K562 (cell line): ENCODE results near the gene NRG2. TPM values are rescaled to one million over a fixed set of nuclear protein-coding genes. Genes with fewer than 3 reads are reported as not detected.

ENCODE experiments used
- ESRRA ChIP-seq: fragments of 450-650 bp; IDR thresholded peaks from 2 replicates; pipeline ENCODE4 v1.6.1; 2014; ENCODE audit warnings: low read depth, mild to moderate bottlenecking, moderate library complexity, borderline replicate concordance
- FOXA1 ChIP-seq: fragments of 450-650 bp; IDR thresholded peaks from 2 replicates; pipeline ENCODE4 v1.6.1; 2016; ENCODE audit warnings: mild to moderate bottlenecking, borderline replicate concordance
- GABPB1 ChIP-seq: sonication (generic); formaldehyde crosslinking; IDR thresholded peaks from 2 replicates; pipeline ENCODE4 v1.8.0; 2022; ENCODE audit warnings: mild to moderate bottlenecking, missing genetic modification reagents
- JUND ChIP-seq, 2 experiments: IDR thresholded peaks; 2 replicates in 1 of 2; 3 replicates in 1 of 2; pipeline ENCODE4 v1.6.1; 2011; ENCODE audit warnings: borderline replicate concordance in 2 of 2, low read depth in 2 of 2, low read length in 2 of 2, improper control_type of control experiment in 1 of 2, missing biosample characterization in 1 of 2, missing genetic modification characterization in 1 of 2, missing genetic modification reagents in 1 of 2
- MYNN ChIP-seq, 2 experiments: sonication (generic); formaldehyde crosslinking in 1 of 2; IDR thresholded peaks; 2 replicates each; pipeline versions ENCODE4 v1.5.0 to v1.6.1; 2016 to 2020; ENCODE audit warnings: antibody characterized with exemption in 1 of 2, missing genetic modification reagents in 1 of 2
- RCOR1 ChIP-seq, 2 experiments: IDR thresholded peaks; 2 replicates each; pipeline ENCODE4 v1.6.1; 2012; ENCODE audit warnings: low read depth in 2 of 2, low read length in 2 of 2, borderline replicate concordance in 1 of 2, improper control_type of control experiment in 1 of 2
- REST ChIP-seq, 2 experiments: fragments of 450-650 bp; formaldehyde crosslinking in 1 of 2; IDR thresholded peaks; 2 replicates each; pipeline versions ENCODE4 v1.4.0 to v1.6.1; 2014 to 2020; ENCODE audit warnings: mild to moderate bottlenecking in 2 of 2, borderline replicate concordance in 1 of 2, low read depth in 1 of 2
- TFAP4 ChIP-seq: sonication (generic); formaldehyde crosslinking; IDR thresholded peaks from 2 replicates; pipeline ENCODE4 v1.8.0; 2022; ENCODE audit warnings: missing genetic modification reagents, mild to moderate bottlenecking, moderate library complexity, borderline replicate concordance
- ZNF212 ChIP-seq: fragments of 450-650 bp; formaldehyde crosslinking; IDR thresholded peaks from 2 replicates; pipeline ENCODE4 v1.4.0; 2020; ENCODE audit warnings: mild to moderate bottlenecking
- ZNF24 ChIP-seq: fragments of 450-650 bp; IDR thresholded peaks from 2 replicates; pipeline ENCODE4 v1.6.1; 2016
- polyA plus RNA-seq, 8 experiments: library from polyadenylated mRNA; depleted of rRNA in 4 of 8; stranded (reverse) in 5 of 8; unstranded in 3 of 8; fragments of >200 nt; fragmentation: Nextera tagmentation in 2 of 8; fragmentation: Illumina TruSeq in 1 of 8; extraction: Ambion mirVana in 2 of 8; extraction: Trizol in 1 of 8; gene quantifications; 2 replicates each; pipeline versions ENCODE4 v1.2.1 to v1.2.3, GENCODE V29; 2011 to 2014; ENCODE audit warnings: inconsistent platforms in 1 of 8, missing spikeins in 1 of 8
- total RNA-seq, 7 experiments: library from RNA; depleted of rRNA in 6 of 7; stranded (reverse); fragments of >200 nt in 6 of 7; fragmentation: Illumina TruSeq in 2 of 7; extraction: Trizol in 2 of 7; gene quantifications; 2 replicates each; pipeline versions ENCODE4 v1.2.1 to v1.2.3, GENCODE V29; 2011 to 2021; ENCODE audit warnings: low replicate concordance in 1 of 7
- TF ChIP-seq, protein P1 (sequence below): fragments of 250-450 bp; sonication (Bioruptor Pico); IDR thresholded peaks from 2 replicates; pipeline ENCODE4 v1.9.0; 2021; ENCODE audit warnings: mild to moderate bottlenecking, inconsistent platforms
- TF ChIP-seq, protein P2 (sequence below): sonication (generic); formaldehyde crosslinking; IDR thresholded peaks from 2 replicates; pipeline ENCODE4 v1.9.0; 2022; ENCODE audit warnings: mild to moderate bottlenecking, missing genetic modification reagents

NRG2 gene
- total and polyA plus RNA-seq, 9 of the 15 experiments (the other 6 are each of a cell fraction or from before 2014, with no cell fraction given): not detected

GRCh38 chr5:139968547-139969261 is 74.4 kb downstream of the NRG2 start (continued):
- TF ChIP-seq, protein P1, sequence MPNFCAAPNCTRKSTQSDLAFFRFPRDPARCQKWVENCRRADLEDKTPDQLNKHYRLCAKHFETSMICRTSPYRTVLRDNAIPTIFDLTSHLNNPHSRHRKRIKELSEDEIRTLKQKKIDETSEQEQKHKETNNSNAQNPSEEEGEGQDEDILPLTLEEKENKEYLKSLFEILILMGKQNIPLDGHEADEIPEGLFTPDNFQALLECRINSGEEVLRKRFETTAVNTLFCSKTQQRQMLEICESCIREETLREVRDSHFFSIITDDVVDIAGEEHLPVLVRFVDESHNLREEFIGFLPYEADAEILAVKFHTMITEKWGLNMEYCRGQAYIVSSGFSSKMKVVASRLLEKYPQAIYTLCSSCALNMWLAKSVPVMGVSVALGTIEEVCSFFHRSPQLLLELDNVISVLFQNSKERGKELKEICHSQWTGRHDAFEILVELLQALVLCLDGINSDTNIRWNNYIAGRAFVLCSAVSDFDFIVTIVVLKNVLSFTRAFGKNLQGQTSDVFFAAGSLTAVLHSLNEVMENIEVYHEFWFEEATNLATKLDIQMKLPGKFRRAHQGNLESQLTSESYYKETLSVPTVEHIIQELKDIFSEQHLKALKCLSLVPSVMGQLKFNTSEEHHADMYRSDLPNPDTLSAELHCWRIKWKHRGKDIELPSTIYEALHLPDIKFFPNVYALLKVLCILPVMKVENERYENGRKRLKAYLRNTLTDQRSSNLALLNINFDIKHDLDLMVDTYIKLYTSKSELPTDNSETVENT (CRISPR knock-in tag): peak; percentile 34; the same call in 1 of the 2 replicates
- peak in 1 of 2 experiments; percentile 41; a peak in 1 of 4 replicates for TF ChIP-seq RCOR1 (IDR thresholded peaks at IDR 0.05; ENCODE audit: borderline replicate concordance in 1 of 2, low read depth in 2 of 2, low read length in 2 of 2)
- TF ChIP-seq ZNF24: 0 out of 2 replicates have a peak, but pooled peaks have one; percentile 52
- no peak for TF ChIP-seq FOXA1
- peak; percentile 66; the same call in 1 of the 2 replicates for TF ChIP-seq MYNN (IDR thresholded peaks at IDR 0.05)
- no peak for TF ChIP-seq MYNN (CRISPR knock-in tag; IDR thresholded peaks at IDR 0.05)
- TF ChIP-seq, protein P2, sequence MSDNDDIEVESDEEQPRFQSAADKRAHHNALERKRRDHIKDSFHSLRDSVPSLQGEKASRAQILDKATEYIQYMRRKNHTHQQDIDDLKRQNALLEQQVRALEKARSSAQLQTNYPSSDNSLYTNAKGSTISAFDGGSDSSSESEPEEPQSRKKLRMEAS (CRISPR knock-in tag): peak; percentile 86
- peak; percentile 41; the same call in 1 of the 2 replicates for TF ChIP-seq ESRRA
- TF ChIP-seq JUND (IDR thresholded peaks at IDR 0.05; ENCODE audit: borderline replicate concordance, low read depth, low read length): peak; percentile 38; the same call in 1 of the 2 replicates
- TF ChIP-seq JUND (tag; IDR thresholded peaks at IDR 0.05; ENCODE audit: borderline replicate concordance, low read depth, low read length): no peak; the same call in 2 of the 3 replicates
- peak; percentile 88 for TF ChIP-seq TFAP4 (CRISPR knock-in tag)
- TF ChIP-seq GABPB1 (CRISPR knock-in tag): 0 out of 2 replicates have a peak, but pooled peaks have one; percentile 48
- TF ChIP-seq ZNF212 (CRISPR knock-in tag): no peak
- peak; percentile 94 for TF ChIP-seq REST (IDR thresholded peaks at IDR 0.05; ENCODE audit: borderline replicate concordance)
- TF ChIP-seq REST (CRISPR knock-in tag; IDR thresholded peaks at IDR 0.05; ENCODE audit: low read depth): no peak
